Measurements from ENCODE around the gene ENTPD2.
"Not testable (repeated sequence)": the region's sequence is repeated elsewhere in the genome, so short reads cannot be mapped to it uniquely, and the experiment has no call there.

The ENTPD2 gene

DNA sequence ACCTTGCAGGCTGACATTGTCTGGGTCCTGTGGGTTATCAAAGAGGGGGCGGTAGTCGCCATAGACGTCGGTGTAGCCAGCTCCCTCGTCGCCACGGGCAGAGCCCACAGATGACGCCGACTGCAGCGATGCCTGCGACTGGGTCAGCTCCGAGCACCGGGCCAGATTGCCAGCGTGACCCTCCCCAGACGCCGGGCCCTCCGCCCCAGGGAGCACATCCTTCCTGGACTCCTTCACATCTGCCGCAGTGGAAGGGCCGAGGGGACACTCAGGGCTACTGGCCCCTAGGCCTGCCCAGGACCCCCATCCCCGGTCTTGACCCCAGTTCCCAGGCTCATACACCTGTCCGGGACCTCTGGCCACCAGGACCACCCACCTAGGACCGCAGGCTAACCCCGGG is 39.7 kb downstream of the ENTPD2 start:
- no peak for DNase-seq

DNA sequence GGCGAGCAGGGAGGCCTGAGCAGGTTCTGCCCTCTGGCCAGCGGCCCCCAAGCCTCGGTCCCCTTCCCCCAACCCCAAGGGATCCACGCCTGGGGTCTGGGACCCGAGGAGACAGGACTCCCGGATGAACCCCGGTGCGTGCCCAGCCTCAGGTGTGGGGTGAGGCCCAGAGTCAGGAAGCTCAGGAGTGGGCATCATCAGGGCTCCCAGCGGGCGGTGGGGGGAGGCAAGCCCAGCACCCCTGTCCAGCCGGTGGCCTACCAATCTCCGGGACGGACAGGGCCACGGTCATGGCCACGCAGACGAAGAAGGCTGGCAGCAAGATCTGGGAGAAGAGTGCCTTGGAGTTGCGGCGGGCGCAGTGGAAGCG is 40.3 kb downstream of the ENTPD2 start:
- no peak for DNase-seq

DNA sequence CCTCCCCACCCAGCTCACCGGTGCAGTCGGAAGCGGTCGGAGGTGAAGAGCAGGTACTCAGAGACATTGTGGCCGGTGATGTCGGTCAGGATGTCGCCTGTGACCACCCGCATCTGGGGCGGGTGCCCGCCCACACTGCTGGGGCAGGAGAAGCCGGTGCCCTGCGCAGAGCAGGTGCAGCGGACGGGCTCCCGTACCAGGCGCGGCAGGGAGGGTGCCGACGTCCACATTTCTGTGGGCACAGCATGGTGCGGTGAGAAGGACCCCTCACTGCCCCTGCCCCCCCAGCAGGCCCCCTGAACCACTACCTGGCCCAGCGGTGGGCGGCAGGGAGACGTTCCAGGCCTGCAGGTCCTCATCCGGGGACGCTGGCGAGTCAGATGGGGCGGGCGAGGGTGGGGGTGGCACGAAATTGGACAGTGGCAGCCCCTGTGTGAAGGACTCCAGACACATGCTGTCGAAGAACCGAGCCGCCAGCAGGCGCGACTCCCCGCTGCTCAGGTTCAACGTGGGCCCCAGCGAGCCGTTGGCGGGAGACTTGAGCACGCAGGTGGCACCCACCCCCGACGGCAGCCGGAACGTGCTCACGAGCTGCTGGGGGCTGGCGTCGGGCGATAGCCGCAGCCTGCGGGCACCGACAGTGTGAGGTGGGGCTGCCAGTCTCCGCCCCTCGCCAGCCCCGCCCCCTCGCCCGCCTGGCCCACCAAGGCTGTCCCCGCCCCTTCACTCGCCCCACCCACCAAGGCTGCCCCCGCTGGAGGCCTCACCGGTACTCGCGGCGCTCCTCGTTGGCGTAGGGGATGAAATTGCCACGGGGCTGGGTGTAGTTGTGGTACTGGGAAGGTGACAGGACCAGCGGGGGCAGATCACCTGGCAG is 40.9 kb downstream of the ENTPD2 start:
- DNase-seq: no peak

DNA sequence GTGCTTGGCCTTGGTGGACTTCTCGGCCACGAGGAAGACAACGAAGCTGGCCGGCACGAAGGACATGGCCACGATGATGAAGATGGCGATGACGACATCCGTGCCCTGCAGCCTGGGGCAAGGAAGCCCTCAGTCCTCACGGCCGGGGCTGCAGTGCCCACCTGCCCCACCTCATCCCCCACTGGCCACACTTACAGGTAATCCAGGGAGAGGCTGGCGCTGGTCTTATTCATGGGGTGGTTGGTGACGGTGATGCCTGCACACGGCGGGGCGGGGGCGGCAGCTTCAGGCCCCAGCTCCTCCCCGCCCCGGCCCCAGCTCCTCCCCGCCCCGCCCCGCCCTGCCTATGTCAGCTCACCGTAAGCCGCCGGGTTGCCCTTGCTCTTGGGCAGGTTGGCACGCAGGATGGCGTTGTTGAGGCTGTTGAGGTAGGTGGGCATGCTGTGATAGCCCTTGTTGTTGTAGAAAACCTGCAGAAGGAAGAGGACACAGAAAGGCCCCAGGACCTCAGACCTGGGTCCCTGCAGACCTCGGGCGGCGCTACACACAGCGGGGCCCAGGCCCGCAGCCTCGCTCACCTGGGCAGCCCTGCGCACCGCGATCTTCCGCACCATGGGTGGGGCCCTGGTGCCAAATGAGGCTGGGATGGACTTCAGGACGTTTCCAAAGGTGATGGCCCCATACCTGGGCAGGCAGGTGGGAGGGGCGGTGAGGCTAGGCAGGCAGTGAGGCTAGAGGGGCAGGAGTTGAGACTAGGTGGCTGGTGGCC is 41.8 kb downstream of the ENTPD2 start:
- DNase-seq: no peak

DNA sequence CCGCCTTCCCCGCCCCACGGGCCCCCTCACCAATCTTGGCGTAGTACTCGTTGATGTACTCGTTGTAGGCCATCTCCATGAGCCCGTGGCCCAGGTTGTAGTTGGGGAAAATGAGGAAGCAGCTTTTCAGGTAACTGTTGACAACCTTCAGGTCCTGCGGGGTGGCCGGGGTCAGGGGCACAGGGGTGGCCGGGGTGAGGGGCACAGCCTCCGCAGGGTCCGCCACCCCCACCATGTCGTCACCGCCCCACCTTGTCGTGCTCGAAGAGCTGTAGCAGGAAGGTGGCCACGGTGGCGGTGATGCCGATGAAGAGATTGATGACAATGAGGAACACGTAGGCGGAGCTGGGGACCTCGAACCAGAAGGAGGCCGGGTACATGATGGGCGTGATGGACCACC is 42.7 kb downstream of the ENTPD2 start:
- DNase-seq: no peak

DNA sequence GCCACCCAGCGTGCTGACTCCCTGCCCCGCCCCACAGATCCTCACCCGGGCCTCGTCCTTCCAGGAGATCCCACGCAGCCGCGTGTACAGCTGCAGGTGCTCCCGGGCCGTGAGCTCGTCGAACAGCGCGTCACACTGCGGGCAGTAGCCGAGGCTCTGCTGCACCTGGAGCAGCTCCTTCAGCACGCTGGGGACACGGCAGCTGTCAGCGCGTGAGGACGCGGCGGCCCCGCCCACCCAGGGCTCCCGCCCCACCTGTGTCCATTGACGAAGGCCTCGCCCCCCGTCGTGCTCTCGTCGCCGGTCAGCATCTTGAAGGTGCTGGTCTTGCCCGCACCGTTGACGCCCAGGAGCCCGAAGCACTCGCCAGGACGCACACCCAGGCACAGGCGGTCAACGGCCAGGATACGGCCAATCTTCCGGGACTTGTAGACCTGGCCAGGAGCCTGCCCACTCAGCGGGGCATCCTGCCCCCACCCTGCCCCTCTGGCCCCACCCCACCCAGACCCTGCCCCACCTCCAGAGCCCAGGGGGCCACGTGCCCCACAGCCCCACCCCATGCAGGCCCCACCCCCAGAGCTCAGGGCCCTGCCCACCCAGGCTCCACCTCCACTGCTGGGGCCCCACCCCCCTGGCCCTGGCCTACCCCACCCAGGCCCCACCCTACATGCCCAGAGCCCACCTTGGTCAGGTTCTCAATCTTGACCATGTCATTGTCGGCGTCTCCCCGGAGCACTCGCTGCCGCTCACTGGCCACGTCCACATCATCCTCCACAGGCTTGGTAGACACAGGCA is 43.7 kb downstream of the ENTPD2 start:
- DNase-seq: no peak

DNA sequence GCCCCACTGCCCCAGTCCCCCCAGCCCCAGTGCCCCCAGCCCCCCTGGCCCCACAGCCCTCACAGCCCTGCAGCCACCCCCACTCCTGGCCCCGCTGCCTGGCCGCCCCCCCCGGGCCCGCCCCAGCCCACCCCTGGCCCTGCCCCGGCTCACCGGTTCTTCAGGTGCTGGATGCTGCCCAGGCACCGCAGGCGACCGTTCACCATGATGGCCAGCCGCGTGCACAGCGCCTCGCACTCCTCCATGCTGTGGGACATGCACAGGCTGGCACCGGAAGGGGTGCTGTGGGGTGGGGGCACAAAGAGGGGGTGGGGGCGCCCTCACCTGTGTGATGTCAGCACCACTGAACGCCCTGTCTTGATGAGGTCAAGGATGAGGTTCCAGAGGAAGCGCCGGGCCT is 44.6 kb downstream of the ENTPD2 start:
- DNase-seq: no peak

DNA sequence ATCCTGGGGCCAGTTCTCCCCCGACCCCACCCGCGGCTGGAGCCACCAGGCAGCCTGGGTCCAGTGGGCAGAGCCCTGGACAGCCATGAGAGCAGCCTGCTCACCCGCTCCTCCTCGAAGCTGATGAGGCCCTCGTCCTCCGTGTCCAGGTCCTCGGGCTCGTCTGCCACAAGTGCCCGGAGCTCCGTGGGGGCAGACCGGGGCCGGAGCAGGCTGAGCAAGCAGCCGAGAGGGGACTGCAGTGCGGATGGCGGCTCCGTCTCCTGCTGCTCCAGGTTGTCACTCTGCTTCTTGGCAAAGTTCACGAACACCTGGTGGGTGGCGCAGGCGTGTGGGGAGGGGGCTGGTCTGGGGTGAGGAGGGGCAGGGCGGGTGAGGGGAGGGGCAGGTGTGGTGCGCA is 45.5 kb downstream of the ENTPD2 start:
- DNase-seq: no peak

DNA sequence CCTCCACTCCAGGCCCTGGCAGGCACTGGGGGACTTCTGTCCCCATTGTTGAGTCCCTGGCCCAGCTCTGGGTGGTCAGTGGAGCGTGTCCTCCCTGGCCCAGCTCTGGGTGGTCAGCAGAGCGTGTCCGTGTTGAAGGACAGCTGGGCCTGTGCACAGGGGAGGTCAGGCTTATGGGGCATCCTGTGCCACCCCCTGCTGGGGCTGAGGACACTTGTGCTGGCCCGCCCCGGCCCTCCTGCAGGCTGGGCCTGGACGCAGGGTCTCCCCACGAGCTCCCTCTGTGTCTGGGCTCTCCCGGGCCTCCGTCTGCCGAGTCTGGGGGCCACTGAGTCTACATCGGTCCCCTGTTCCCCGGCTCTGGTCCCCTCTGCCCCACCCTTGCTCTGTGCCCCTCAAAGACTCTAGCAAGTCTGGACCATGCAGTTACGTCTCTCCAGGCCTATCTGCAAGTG is 46.0 kb downstream of the ENTPD2 start:
- no peak for DNase-seq

DNA sequence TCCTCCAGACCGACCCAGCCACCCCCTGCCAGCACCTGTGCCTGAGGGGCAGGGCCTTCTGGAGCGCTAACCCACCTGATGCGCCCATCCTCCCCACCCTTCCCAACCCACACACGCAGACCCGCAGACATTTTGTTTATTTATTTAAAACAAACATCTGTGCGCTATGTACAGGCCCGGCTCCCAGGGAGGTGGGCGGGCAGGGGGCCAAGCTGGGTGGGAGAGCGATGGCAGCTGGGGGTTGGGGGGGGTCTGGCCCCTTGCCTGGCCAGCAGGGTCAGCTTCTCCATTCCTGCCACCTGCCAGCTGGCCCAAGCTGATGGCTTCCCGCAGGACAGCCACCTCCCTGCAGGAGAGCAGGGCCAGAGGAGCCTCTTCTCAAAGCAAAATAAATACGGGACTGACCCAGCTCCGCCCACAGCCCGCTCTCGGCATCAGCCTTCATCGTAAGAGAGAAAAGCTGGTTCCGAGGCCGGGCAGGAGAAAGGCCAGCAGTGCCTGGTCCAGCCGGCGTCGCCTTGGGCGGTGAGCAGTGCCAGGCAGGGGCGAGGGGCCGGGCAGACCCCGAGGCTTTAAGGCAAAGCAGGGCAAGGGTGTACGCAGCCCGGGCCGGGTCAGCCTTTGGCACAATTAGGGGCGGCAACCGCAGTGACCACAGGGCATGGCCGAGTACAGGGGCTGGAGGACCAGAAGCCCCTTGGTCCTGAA is 46.6 kb downstream of the ENTPD2 start:
- no peak for DNase-seq

DNA sequence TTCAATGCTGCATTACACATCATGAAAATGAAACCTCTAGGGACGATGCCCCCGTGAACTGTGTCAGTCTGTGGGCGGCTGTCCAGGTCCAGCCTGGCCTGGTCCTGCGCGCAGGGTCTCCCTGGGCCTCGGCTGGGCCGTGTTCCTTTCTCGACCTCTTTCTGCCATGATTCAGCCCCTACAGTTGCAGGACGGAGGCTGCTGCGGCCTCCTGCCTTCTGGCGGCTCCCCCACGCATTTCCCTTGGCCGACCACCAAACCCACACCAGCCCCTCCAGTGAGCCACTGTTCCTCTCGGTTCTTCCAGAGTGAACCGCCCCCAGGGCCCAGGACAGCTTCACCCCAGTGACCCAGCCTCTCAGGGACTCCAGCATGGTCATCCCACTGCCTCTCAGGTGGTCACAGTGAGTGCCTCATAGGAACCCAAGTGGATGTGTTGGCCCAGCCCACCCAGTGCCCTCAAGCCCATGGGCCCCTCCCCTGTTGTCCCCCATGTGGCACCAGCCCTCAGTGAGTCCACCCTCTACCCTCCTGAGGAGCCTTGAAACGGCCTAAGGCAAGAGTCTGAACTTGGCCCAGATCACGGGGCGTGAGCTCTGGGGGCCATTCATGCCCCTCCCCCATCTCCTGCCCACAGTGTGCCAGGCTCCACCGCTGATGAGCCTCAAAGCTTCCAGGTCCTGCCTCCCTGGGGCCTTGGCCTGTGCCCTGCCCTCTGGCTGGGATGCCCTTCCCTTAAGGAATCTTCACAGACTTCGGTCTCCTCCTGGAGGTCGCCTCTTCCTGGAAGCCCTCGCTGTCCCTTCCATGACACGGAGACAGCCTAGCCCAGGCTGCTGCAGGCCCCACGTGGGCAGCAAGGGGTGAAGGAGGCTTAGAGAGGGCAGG is 47.5 kb downstream of the ENTPD2 start:
- no peak for DNase-seq

DNA sequence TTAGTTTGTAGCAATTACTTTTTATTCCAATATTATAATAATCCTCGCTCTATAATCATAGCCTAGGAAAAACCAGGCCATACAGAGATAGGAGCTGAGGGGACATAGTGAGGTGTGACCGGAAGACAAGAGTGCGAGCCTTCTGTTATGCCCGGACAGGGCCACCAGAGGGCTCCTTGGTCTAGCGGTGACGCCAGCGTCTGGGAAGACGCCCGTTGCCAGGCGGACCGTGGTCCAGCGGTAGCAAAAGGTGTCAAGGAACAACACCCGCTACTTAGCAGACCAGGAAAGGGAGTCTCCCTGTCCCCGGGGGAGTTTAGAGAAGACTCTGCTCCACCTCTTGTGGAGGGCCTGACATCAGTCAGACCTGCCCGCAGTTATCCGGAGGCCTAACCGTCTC is 49.6 kb downstream of the ENTPD2 start:
- not testable (repeated sequence) for DNase-seq

DNA sequence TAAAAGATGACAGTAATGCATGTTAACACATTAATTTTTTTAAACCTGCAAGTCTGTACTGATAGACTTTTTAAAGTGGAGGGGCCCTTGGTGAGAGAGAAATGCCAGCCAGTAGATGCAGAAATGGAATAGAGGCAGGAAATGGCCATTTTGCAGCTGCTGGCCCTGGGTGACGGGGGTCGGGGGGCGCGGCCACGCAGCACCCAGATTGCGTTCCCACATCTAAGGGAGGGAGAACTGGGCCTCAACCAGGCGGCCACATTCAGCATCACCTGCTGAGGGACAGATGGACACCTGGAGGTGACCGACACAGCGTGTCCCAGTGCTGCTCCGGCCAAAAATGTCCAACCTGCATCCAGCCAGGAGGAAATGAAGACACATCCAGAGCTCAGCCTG is 51.2 kb downstream of the ENTPD2 start:
- no peak for DNase-seq

DNA sequence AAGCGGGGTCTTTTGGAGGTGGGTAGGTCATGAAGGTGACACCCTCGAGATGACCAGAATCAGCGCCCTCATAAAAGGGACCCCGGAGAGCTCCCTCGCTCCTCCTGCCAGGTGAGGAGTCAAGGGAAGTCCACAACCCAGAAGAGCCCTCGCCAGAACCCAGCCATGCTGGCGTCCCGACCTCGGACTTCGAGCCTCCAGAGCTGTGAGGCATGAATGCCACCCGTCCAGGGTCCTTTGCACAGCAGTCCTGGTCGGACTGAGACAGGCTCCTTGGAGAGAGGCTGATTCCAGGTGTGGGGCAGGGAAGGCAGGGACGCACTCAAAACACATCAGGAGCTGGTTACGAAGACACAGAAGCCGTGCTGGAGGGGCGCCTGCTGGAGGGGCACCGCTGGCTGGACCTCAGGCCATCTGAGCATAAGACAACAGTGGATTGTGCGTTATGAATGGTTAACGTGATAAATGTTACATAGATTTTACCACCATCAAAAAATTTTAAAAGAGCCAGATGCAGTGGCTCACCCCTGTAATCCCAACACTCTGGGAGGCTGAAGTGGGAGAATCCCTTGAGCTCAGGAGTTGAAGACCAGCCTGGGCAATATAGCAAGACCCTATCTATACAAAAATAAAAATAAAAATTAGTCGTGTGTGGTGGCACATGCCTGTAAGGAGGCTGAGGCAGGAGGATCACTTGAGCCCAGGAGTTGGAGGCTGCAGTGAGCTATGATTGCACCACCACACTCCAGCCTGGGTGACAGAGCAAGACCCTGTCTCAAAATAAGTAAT is 51.8 kb downstream of the ENTPD2 start:
- DNase-seq: no peak

DNA sequence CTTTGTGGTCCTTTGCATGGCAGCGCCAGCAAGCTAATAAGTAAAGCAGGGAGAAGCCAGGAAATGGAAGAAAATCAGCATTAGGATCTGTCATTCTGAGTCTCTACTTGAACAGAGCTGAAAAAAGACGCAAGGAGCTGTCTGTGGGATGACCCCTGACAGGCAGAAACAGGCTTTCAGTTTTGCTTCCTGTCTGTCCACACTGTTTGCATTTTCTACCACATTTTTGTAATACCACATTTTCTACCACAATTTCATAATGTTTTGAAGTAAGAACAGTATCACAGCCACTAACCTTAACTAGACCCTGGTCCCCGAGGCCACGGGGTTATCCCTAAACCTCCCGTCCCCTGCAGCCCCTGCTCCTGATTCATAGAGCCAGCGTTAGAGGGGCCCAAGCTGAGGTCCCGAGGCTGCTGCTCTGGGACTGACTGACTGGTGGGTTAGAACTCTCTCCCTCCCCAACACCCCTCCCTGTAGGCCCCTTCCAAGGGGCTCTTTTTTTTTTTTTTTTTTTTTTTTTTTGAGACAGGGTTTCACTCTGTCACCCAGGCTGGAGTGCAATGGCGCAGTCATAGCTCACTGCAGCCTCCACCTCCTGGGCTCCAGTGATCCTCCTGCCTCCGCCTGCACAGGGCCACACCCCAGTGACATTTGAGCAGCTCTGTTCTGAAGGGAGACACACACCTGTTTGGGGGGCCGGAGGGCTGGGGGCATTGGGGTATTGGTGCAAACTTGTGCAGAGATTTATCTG is 53.5 kb downstream of the ENTPD2 start:
- DNase-seq: no peak
